Renal pelvis (tissue), 12 donors: Measurements from ENCODE around the gene ITGAE. TPM values are rescaled to one million over a fixed set of nuclear protein-coding genes. Genes with fewer than 3 reads are reported as not detected.
"Not testable (repeated sequence)": the region's sequence is repeated elsewhere in the genome, so short reads cannot be mapped to it uniquely, and the experiment has no call there.

Source experiments
- DNase-seq: peaks from one replicate; pipeline ENCODE4 v3.0.0-alpha.2; 2013
- long read RNA-seq, 16 experiments: transcript quantifications; one replicate each; lab custom pipeline, GENCODE V29; 2026
- polyA plus RNA-seq, 3 donors: library from polyadenylated mRNA; unstranded; fragments of 120-200 nt; gene quantifications; one replicate each; pipeline ENCODE4 v1.2.1, GENCODE V29; 2013; ENCODE audit not compliant: insufficient read length in 3 of 3

Gene ITGAE
- 10 to 100 TPM; 38.2 to 46.5 (median 42.7) TPM for polyA plus RNA-seq
- long read RNA-seq, donor 1, transcript ITGAE-207 (4 exons, 672 nt), result major isoform, 25 of 36 reads
- long read RNA-seq, donor 1, partial matches to known transcripts, result 5 of 36 reads
- long read RNA-seq, donor 1, other reads (novel, unspliced or antisense), result 0 of 36 reads
- long read RNA-seq, donor 2, transcript ITGAE-202 (5 exons, 721 nt), result minor isoform, 5 of 66 reads
- long read RNA-seq, donor 2, transcript ITGAE-207 (4 exons, 672 nt), result major isoform, 43 of 66 reads
- long read RNA-seq, donor 2, partial matches to known transcripts, result 13 of 66 reads
- long read RNA-seq, donor 2, other reads (novel, unspliced or antisense), result 0 of 66 reads
- long read RNA-seq, donor 3, transcript ITGAE-207 (4 exons, 672 nt), result major isoform, 37 of 44 reads
- long read RNA-seq, donor 3, partial matches to known transcripts, result 0 of 44 reads
- long read RNA-seq, donor 3, other reads (novel, unspliced or antisense), result 0 of 44 reads
- long read RNA-seq, donor 4, transcript ITGAE-207 (4 exons, 672 nt), result major isoform, 47 of 62 reads
- long read RNA-seq, donor 4, transcript ITGAE-202 (5 exons, 721 nt), result minor isoform, 8 of 62 reads
- long read RNA-seq, donor 4, partial matches to known transcripts, result 0 of 62 reads
- long read RNA-seq, donor 4, other reads (novel, unspliced or antisense), result 0 of 62 reads
- long read RNA-seq, donor 5, transcript ITGAE-207 (4 exons, 672 nt), result major isoform, 28 of 37 reads
- long read RNA-seq, donor 5, partial matches to known transcripts, result 7 of 37 reads
- long read RNA-seq, donor 5, other reads (novel, unspliced or antisense), result 0 of 37 reads
- long read RNA-seq, donor 6, transcript ITGAE-207 (4 exons, 672 nt), result major isoform, 39 of 53 reads
- long read RNA-seq, donor 6, partial matches to known transcripts, result 6 of 53 reads
- long read RNA-seq, donor 6, other reads (novel, unspliced or antisense), result 0 of 53 reads
- long read RNA-seq, donor 7, transcript ITGAE-207 (4 exons, 672 nt), result major isoform, 49 of 57 reads
- long read RNA-seq, donor 7, transcript ITGAE-202 (5 exons, 721 nt), result minor isoform, 5 of 57 reads
- long read RNA-seq, donor 7, partial matches to known transcripts, result 0 of 57 reads
- long read RNA-seq, donor 7, other reads (novel, unspliced or antisense), result 0 of 57 reads
- long read RNA-seq, donor 8, transcript ITGAE-207 (4 exons, 672 nt), result major isoform, 17 of 22 reads
- long read RNA-seq, donor 8, partial matches to known transcripts, result 0 of 22 reads
- long read RNA-seq, donor 8, other reads (novel, unspliced or antisense), result 0 of 22 reads
- long read RNA-seq, donor 9, transcript ITGAE-207 (4 exons, 672 nt), result major isoform, 44 of 72 reads
- long read RNA-seq, donor 9, transcript ITGAE-202 (5 exons, 721 nt), result minor isoform, 6 of 72 reads
- long read RNA-seq, donor 9, transcript ITGAE-208 (3 exons, 731 nt), result minor isoform, 5 of 72 reads
- long read RNA-seq, donor 9, partial matches to known transcripts, result 17 of 72 reads
- long read RNA-seq, donor 9, other reads (novel, unspliced or antisense), result 0 of 72 reads
- long read RNA-seq, donor 10, transcript ITGAE-207 (4 exons, 672 nt), result major isoform, 34 of 60 reads
- long read RNA-seq, donor 10, partial matches to known transcripts, result 19 of 60 reads
- long read RNA-seq, donor 10, other reads (novel, unspliced or antisense), result 0 of 60 reads
- long read RNA-seq, donor 11, transcript ITGAE-207 (4 exons, 672 nt), result major isoform, 24 of 29 reads
- long read RNA-seq, donor 11, partial matches to known transcripts, result 0 of 29 reads
- long read RNA-seq, donor 11, other reads (novel, unspliced or antisense), result 0 of 29 reads
- long read RNA-seq, donor 12, transcript ITGAE-207 (4 exons, 672 nt), result major isoform, 36 of 65 reads
- long read RNA-seq, donor 12, partial matches to known transcripts, result 21 of 65 reads
- long read RNA-seq, donor 12, other reads (novel, unspliced or antisense), result 0 of 65 reads
- long read RNA-seq, donor 13, transcript ITGAE-207 (4 exons, 672 nt), result major isoform, 23 of 29 reads
- long read RNA-seq, donor 13, partial matches to known transcripts, result 0 of 29 reads
- long read RNA-seq, donor 13, other reads (novel, unspliced or antisense), result 0 of 29 reads
- long read RNA-seq, donor 14, result 0 reads
- long read RNA-seq, donor 15, result 0 reads
- long read RNA-seq, donor 16, transcript ITGAE-207 (4 exons, 672 nt), result major isoform, 52 of 81 reads
- long read RNA-seq, donor 16, transcript ITGAE-202 (5 exons, 721 nt), result minor isoform, 8 of 81 reads
- long read RNA-seq, donor 16, partial matches to known transcripts, result 16 of 81 reads
- long read RNA-seq, donor 16, other reads (novel, unspliced or antisense), result 0 of 81 reads

GRCh38 chr17:3800362-3801271 is at the start of gene ITGAE:
TSS of gene ITGAE (minus strand) at chr17:3801188. CDS start at chr17:3801144, 44 bp downstream.
- DNase-seq, result no peak

- no peak for DNase-seq
Measured at GRCh38 chr17:3848229-3848835, 47.3 kb upstream of the ITGAE start.

- no peak for DNase-seq
Measured at GRCh38 chr17:3847165-3847670, 46.2 kb upstream of the ITGAE start.

GRCh38 chr17:3846437-3847164 is 45.6 kb upstream of the ITGAE start:
- no peak for DNase-seq

- DNase-seq, result peak; percentile 94
Measured at GRCh38 chr17:3845621-3846436, 44.8 kb upstream of the ITGAE start, which contains the start of gene NCBP3. TSS of gene NCBP3 (minus strand) at chr17:3846246. CDS start at chr17:3846223, 23 bp downstream.

GRCh38 chr17:3845291-3845620 is 44.3 kb upstream of the ITGAE start:
- DNase-seq, result peak; percentile 24

GRCh38 chr17:3844556-3844955 is 43.6 kb upstream of the ITGAE start:
- DNase-seq, result not testable (repeated sequence)

- peak; percentile 23 for DNase-seq
Measured at GRCh38 chr17:3843935-3844516, 43.0 kb upstream of the ITGAE start.

GRCh38 chr17:3838206-3838605 is 37.2 kb upstream of the ITGAE start:
- DNase-seq, result no peak

- DNase-seq, result no peak
Measured at GRCh38 chr17:3836551-3836950, 35.6 kb upstream of the ITGAE start.

GRCh38 chr17:3835410-3836229 is 34.6 kb upstream of the ITGAE start:
- DNase-seq, result no peak

- DNase-seq, result no peak
Measured at GRCh38 chr17:3834811-3835210, 33.8 kb upstream of the ITGAE start.

- DNase-seq, result no peak
Measured at GRCh38 chr17:3828852-3829232, 27.9 kb upstream of the ITGAE start.

GRCh38 chr17:3828151-3828851 is 27.3 kb upstream of the ITGAE start:
- DNase-seq, result no peak
